Left ventricle myocardium inferior (tissue), 1 donor: ENCODE data around the gene MEF2A. TPM values are rescaled to one million over a fixed set of nuclear protein-coding genes. Genes with fewer than 3 reads are reported as not detected.
A peak's percentile ranks its signal among the peaks of the same experiment; 100 is the strongest.

ENCODE experiments used
- DNase-seq: peaks from one replicate; pipeline ENCODE4 v3.0.0-alpha.2; 2020
- H3K27ac ChIP-seq: fragments of 200-600 bp; replicated peaks from 2 replicates; pipeline ENCODE4 v1.8.0; 2021
- H3K27me3 ChIP-seq: fragments of 200-600 bp; 2 replicates; pipeline ENCODE4 v1.8.0; 2021; ENCODE audit warnings: low read depth
- H3K36me3 ChIP-seq: fragments of 200-600 bp; 2 replicates; pipeline ENCODE4 v1.8.0; 2021
- H3K4me1 ChIP-seq: fragments of 200-600 bp; 2 replicates; pipeline ENCODE4 v1.8.0; 2021
- H3K4me3 ChIP-seq: fragments of 200-600 bp; 2 replicates; pipeline ENCODE4 v1.8.0; 2021; ENCODE audit warnings: mild to moderate bottlenecking, moderate library complexity
- H3K9me3 ChIP-seq: fragments of 200-600 bp; replicated peaks from 2 replicates; pipeline ENCODE4 v1.8.0; 2021
- CTCF ChIP-seq: fragments of 200-600 bp; IDR thresholded peaks from 2 replicates; pipeline ENCODE4 v1.8.0; 2021; ENCODE audit warnings: antibody characterized with exemption, mild to moderate bottlenecking, borderline replicate concordance
- intact Hi-C: fragments of 100-400 bp; cut with micrococcal nuclease; formaldehyde crosslinking; loops from one replicate; pipeline ENCODE4 v1.11.0; 2022
- total RNA-seq: library from RNA; stranded (reverse); fragmentation: NEBNext Ultra II Directional; extraction: Animal tissue kit (Norgen Biotek cat#: 25700); gene quantifications from one replicate; pipeline ENCODE4 v1.2.1, GENCODE V29; 2021
- donor health status: DM: no; HTN: yes; CAD: no; lungs with severe emphysema.

MEF2A gene
- total RNA-seq, 1 donor from 2014 or later, result 152 TPM

DNA sequence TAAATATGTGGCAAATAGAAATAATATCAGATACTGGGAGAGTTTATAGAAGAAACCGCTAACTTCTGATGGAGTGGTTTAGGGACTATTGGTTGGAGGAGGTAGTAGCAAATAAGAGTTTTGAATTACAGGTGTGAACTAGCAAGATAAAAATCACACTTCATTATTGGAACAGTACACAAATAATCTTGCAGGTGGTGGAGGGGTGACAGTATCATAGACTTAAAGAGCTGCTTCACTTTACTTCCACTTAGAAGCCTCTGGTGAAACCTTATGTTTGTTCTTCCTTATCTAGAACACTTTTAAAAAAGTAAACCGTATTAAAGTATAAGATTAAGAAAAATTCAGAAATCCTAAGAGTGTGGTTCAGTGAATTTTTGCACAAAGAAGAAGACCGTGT lies 69.4 kb downstream of the MEF2A start:
- Histone ChIP-seq H3K27ac (peak overlapping the region; percentile 53), H3K27me3 (no peaks in the 10 kb centered on the region), H3K4me3 (no peak overlapping the region), H3K4me1 (peaks cover 74% of the 10 kb centered on the region), H3K9me3 (no peaks in the 10 kb centered on the region), H3K36me3 (peaks cover 21% of the 10 kb centered on the region)
- no peak for TF ChIP-seq CTCF
- no peak for DNase-seq
- intact Hi-C loops, result no loop called here

GRCh38 chr15:99635794-99636193 lies 70.0 kb downstream of the MEF2A start:
- no peak overlapping the region for H3K4me3 ChIP-seq
- H3K4me1 ChIP-seq, result peaks cover 73% of the 10 kb centered on the region
- no peak overlapping the region for H3K27ac ChIP-seq
- peaks cover 24% of the 10 kb centered on the region for H3K36me3 ChIP-seq
- H3K9me3 ChIP-seq, result no peaks in the 10 kb centered on the region
- H3K27me3 ChIP-seq, result no peaks in the 10 kb centered on the region
- intact Hi-C loops, result no loop called here
- DNase-seq, result no peak
- no peak for TF ChIP-seq CTCF

- intact Hi-C loops, result no loop called here
- Histone ChIP-seq H3K36me3 (peaks cover 31% of the 10 kb centered on the region), H3K27ac (peak overlapping the region; percentile 22)
Measured at GRCh38 chr15:99644913-99645542, 79.2 kb downstream of the MEF2A start.

DNA sequence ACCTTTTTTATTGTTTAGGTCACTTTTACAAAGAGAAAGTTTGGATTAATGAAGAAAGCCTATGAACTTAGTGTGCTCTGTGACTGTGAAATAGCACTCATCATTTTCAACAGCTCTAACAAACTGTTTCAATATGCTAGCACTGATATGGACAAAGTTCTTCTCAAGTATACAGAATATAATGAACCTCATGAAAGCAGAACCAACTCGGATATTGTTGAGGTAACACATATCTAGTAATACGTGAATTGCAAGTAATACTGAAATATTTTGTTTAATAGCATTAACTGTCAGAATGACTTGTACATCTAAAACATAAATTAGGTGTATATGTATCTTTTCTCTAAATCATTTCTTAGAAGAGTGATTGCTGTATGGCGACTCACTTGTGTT lies 79.8 kb downstream of the MEF2A start:
- no peaks in the 10 kb centered on the region for H3K27me3 ChIP-seq
- TF ChIP-seq CTCF, result no peak
- peak overlapping the region; percentile 22 for H3K27ac ChIP-seq
- no peak overlapping the region for H3K4me3 ChIP-seq
- peaks cover 10% of the 10 kb centered on the region for H3K9me3 ChIP-seq
- peaks cover 55% of the 10 kb centered on the region for H3K4me1 ChIP-seq
- intact Hi-C loops, result no loop called here
- H3K36me3 ChIP-seq, result peaks cover 32% of the 10 kb centered on the region
- DNase-seq, result no peak

More at GRCh38 chr15:99644913-99645542, 79.2 kb downstream of the MEF2A start:
- Histone ChIP-seq H3K4me1 (peaks cover 55% of the 10 kb centered on the region), H3K27me3 (no peaks in the 10 kb centered on the region), H3K4me3 (no peak overlapping the region), H3K9me3 (peaks cover 10% of the 10 kb centered on the region)
- no peak for DNase-seq
- no peak for TF ChIP-seq CTCF

DNA sequence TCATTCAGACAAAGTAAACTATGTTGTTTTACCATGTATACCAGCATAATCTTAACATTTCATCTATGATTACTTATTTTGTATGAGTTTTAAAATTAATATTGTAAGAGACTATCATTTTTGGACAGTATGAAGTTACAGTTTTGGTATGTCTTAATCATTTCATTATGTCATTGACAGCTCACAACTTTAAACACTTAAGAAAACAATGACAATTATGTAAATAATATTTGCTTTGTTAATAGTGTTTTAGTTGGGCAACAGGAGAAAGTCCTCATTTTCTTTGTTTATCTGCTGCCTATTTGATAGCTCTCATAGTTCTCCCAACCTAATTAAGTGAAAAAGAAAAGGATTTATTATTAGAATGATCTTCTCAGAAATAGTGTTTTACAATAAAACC lies 80.2 kb downstream of the MEF2A start:
- Histone ChIP-seq H3K4me3 (no peak overlapping the region), H3K4me1 (peaks cover 57% of the 10 kb centered on the region), H3K27me3 (no peaks in the 10 kb centered on the region), H3K27ac (no peak overlapping the region), H3K9me3 (peaks cover 10% of the 10 kb centered on the region), H3K36me3 (peaks cover 28% of the 10 kb centered on the region)
- TF ChIP-seq CTCF, result no peak
- intact Hi-C loops, result no loop called here
- no peak for DNase-seq
